HG03354 (cell line): ENCODE data around the gene DAP.

ENCODE experiments used
- ATAC-seq: cut with Tn5 transposase; IDR thresholded peaks from one replicate; pipeline ENCODE4 v1.9.1; 2021; ENCODE audit warnings: mild to moderate bottlenecking; ENCODE audit not compliant: unreplicated experiment, poor library complexity, severe bottlenecking

The DAP gene

DNA sequence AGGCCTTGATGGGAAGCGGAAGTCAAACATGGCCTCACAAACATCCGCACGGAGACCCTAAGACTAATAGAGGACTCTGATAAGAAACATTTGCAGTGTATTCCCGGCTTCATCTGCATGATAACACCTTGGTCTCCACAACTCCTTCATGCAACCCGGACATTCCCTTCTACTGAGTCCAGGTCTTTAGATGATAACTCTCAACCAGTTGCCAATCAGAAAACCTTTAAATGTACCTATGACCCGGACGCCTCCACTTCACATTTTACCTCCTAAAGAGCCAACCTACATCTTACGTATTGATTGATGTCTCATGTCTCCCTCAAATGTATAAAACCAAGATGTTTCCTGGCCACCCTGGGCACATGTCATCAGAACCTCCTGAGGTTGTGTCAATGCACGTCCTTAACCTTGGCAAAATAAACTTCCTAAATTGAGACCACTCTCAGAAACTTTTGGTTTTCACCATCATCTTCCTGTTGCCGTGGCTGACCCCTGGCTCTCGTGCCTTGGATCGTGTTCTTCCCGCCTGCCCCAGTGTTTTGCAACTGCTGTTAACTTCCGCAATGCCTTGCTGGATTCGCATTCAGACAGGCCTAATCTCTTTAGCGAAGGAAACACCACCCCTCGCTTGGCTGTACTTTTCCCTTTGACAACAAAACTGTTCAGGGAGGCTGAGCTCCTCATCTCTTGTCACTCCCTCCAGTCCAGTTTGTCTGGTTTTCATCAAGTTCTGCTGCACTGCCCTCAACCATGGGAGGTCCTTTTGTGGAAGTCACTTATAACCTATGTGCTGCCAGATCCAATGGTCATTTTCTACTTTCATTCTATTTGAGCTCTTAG is 1.1 kb upstream of the DAP start:
- no peak for ATAC-seq

GRCh38 chr5:10760921-10761184 is 181 bp downstream of the DAP start:
- no peak for ATAC-seq

GRCh38 chr5:10760096-10760920 is 726 bp downstream of the DAP start:
- ATAC-seq: peak; percentile 37

GRCh38 chr5:10759111-10759510 is 1.9 kb downstream of the DAP start:
- no peak for ATAC-seq

DNA sequence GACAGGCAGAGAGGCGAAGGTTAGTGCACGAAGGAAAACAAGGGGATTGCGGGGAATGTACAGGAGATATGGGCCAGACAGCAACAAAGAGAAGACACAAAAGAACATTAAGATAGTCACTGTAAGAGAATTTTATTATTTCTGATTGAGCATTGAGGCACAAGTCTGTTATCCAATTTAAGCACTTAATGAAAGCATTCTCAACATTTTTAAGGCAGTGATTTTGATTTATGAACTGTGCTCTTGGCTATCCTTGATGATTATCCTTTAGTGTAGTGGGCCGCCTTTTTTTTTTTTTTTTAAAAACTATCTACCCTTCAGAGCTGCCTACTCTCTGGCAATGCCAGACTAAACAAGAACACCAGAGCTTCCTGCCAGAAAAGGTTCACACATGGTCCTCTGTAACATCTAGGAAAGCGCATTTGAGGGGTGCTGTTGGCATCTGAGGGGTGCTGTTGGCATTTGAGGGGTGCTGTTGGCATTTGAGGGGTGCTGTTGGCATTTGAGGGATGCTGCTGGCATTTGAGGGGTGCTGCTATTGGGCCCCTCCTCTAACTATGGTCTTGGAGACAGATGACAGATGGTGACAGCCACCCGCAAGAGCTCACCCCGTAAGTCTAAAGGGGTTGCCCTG is 3.0 kb downstream of the DAP start:
- no peak for ATAC-seq

- no peak for ATAC-seq
Measured at GRCh38 chr5:10757043-10757442, 4.0 kb downstream of the DAP start.

- ATAC-seq: peak; percentile 27
Measured at GRCh38 chr5:10756549-10756948, 4.5 kb downstream of the DAP start.

- ATAC-seq: no peak
Measured at GRCh38 chr5:10753178-10753577, 7.9 kb downstream of the DAP start.

- ATAC-seq: no peak
Measured at GRCh38 chr5:10752451-10752850, 8.6 kb downstream of the DAP start.

GRCh38 chr5:10750909-10751308 is 10.1 kb downstream of the DAP start:
- ATAC-seq: no peak

DNA sequence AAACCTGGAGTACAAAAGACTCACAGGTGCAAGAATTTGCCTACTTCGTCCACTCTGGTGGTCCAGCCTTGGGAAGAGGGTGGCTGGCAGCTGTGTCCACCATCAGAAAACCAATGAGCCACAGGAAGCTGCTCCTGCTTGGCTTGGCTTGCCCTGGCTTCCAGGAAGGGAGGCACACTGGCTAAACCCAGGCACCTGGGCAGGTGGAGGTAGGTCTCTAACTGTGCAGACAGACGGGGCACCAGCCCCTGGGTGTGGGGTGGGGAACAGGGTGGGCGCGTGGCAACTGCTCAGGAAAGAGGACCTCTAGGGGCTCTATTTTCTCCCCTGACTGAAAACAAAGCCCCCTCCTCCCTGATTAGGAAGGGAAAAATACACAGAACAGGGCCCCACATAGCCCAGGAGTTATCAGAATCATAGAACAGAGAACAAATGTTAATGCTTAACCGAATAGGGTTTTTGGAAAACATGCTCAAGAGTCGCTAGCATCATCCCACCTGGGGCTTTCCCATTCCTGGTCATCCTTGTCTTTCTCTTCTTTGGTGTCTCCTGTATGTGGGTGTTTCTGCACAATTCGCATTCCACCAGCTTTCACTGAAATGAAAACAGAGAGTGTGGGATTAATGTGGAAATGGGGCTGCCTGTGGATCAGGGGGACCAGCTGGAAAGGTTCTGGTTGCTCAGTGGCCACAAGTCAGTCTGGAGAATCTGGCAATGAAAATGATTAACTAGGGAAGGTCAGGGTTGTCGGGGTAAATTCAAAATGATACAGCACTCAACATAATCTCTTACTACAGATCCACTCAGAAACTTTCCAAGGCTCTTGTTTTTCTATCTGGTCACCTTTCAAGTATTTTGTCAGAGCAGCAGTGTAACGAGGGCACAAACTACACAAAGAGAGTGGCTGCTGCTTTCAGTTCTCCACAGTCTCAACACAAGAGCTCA is 13.1 kb downstream of the DAP start:
- peak; percentile 63 for ATAC-seq

DNA sequence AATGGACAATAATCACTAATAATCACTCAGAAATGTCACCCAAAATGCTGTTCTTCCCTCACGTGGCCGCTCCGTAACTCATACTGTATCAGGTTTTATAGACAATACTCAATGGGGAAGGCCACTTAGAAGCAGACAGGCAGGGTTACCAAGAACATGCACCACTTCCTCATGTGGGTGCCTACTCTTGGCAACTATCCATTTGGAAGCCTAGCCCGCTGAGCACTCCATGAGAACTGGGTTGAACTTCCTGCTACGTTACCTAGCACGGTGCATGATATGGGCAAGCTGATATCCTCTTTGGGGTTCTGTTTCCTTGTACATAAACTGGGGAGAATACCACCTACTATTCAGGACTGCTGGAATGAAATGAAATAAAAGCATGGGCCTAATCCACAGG is 14.3 kb downstream of the DAP start:
- ATAC-seq: no peak

GRCh38 chr5:10745133-10745532 is 15.9 kb downstream of the DAP start:
- ATAC-seq: no peak

DNA sequence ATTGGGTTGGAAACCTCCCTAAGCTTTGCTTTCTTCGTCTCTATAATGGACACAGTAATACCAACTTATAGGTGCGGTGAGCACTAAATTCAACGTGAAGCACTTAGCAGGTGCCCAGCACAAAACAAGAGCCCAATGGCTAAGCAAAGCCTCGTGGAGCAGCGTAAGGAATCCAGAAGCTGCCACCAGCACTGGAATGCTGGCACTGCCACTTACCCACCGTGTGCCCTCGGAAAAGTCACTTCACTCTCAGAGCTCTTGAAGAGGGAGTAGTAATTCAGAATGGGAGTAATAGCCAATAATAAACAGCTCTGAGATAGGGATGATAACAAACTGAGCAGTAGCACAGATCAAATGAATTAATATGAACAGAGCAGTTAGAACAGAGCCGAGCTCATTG is 16.4 kb downstream of the DAP start:
- ATAC-seq: no peak

GRCh38 chr5:10743951-10744350 is 17.1 kb downstream of the DAP start:
- ATAC-seq: no peak

DNA sequence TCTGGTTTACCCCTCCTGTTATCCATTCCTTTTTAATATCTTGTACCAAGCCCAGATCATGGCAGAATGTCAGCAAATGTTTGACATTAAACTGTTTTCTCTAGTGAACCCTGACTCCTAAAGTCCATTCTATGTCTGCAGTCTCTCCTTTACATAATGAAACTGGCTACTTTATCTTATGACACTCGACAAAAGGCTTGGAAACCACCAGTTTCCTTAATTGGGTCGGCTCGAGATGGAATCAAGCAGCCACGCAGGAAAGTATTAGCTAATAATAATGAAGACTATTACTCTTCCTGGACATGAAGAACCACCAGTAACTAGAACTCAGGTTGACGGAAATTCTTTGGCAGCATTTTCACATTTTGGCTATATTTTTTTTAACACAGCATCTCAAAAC is 17.5 kb downstream of the DAP start:
- ATAC-seq: no peak

DNA sequence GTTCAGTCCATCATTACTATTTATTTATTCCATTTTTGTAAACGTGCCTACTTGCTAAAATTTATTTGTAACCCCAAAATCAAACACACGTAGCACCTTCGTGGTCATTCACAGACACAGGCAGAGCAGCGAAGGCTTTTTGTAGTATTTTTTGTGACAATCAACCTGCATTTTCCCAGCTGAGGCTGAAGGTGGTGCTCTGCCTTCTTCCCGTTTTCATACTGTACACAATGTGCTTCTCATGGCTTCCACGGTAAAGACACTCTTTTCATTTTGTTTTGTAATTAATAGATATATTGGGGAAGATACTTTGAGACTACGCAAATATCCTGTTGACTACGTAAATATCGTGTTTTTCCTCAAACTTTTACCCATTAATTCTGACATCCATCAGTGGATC is 19.4 kb downstream of the DAP start:
- ATAC-seq: no peak

DNA sequence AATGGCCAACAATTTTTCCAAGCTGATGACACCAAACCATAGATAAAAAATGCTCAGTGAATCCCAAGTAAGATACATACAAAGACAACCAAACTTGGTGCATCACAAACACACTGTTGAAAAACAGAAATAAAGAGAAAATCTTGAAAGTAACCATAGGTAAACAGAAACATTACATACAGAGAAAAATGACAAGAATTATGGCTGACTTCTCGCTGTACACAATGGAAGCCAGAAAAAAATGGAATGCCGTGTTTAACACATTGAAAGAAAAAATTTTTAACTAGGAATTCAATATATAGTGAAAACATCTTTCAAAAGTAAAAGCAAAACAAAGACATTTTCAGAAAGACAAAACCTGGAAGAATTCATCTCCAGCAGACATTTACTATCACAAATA is 20.6 kb downstream of the DAP start:
- ATAC-seq: no peak

GRCh38 chr5:10737880-10738279 is 23.2 kb downstream of the DAP start:
- no peak for ATAC-seq

DNA sequence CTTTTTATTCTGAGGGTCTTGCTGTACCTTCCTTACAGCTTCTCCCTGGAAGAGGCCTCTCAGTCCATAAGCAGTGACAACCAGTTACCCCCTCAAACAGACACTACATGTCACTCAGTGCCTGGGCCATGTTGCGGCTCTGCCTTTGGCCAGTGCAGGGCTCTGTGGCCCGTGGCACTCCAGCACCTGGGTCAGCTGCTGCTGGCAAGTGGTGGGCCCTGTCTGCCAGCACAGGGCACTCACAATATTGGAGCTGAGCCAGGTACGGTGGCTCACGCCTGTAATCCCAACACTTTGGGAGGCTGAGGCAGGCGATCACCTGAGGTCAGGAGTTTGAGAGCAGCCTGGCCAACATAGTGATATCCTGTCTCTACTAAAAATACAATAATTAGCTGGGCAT is 24.2 kb downstream of the DAP start:
- no peak for ATAC-seq
